GM12873 (cell line): ENCODE data around the gene RLN1.
"Not testable (repeated sequence)": the region's sequence is repeated elsewhere in the genome, so short reads cannot be mapped to it uniquely, and the experiment has no call there.

Experiments
- CTCF ChIP-seq: IDR thresholded peaks from 2 replicates; pipeline ENCODE4 v1.5.1; 2012; ENCODE audit warnings: low read depth, mild to moderate bottlenecking, moderate library complexity, low read length, control low read depth; ENCODE audit not compliant: insufficient read depth; ENCODE audit errors: missing control alignments

The RLN1 gene, protein sequence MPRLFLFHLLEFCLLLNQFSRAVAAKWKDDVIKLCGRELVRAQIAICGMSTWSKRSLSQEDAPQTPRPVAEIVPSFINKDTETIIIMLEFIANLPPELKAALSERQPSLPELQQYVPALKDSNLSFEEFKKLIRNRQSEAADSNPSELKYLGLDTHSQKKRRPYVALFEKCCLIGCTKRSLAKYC

DNA sequence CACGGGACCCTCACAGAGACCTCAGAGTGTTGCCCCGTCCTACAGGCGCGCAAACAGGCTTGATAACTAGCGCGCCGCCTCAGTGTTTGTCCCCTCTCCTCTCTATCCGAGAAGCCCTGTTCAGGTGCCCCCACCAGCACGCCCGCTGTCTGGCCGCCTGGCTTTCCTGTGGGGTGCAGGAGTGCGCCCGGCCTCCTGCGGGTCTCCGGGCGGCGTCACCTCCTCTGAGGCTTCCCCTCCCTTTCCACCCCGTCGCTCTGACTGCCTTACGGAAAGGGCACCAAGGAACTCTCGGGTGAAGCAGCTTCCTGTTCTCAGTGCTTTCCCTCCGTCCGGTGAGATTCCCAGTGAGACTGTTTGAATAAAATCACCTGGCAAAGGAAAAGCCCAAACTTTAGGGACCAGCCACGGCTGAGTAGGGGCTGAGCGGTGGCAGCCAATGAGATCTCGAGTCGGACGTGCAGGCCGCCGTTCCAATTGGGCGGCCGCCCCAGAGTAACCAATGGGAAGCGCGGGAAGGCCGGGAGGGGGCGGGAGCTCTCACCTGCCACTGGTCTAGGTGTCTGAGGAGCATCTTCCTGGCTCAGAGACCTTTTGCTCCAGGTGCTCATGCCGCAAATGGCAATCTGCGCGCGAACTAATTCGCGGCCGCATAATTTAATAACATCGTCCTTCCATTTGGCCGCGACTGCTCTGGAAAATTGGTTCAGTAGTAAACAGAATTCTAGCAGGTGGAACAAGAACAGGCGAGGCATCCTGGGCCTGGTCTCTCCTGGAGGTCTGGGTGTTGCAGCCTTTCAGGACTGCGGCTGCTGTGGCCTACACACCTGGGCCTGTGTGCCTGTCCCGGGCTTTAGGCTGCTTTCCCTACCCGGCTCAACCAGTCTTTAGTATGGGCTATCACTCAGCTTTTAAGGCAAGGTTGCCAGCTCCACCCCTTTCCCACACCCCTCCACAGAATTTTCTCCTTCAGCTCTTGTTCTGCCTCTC, at the start of gene RLN1:
Gene RLN1, minus strand, starts transcription at position 885 of the 990 bp plus-strand sequence. Its CDS starts 130 bp downstream, at position 755.
- not testable (repeated sequence) for TF ChIP-seq CTCF

DNA sequence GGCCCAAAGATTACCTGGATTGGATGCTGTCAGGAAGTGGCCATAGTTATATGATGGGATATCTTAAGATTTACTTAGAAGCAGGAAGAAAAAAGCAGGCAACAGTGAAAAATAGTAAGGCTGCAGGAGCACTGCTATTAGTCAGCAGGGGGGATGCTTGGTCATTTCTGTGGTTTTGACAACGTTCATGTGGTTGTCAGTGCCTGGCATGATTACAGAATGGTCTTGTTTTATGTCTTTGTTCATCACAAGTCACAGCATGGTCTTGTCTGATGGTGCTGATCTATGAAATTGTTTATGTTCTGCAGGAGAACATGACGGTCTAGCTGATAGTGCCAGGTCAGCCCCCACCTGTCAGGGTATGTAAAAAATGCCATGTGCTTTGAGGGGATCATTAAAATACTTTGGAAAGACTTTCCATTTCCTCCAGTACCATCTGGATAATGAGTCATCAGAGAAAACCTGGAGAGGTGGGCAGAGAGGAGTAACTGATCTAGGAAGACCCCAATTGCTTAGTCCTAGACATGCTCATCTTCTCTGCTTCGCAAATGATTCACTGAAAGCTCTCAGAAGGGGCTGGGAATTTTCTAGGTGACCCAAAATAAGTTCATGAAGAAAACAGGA, 49.5 kb upstream of the RLN1 start:
- no peak for TF ChIP-seq CTCF

GRCh38 chr9:5388026-5388819, 48.5 kb upstream of the RLN1 start:
- no peak for TF ChIP-seq CTCF

DNA sequence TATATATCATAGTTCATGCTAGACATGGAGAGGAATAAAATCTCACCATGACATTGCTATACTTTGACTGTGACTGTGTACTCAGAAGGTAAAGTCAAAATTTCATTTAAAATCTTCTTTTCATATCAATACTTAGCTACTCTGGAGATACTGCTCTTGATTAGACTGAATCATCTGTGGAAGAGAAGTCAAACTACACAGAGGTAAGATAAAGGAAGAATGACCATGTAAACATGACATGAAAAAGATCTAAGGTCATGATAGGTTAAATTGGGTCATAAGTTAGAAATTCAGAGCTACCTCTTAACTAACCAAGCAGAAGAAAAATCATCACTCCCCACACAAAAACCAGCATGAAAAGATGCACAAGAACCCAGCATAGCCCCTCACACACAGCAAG, 44.8 kb upstream of the RLN1 start:
- TF ChIP-seq CTCF = no peak

GRCh38 chr9:5382479-5382878, 42.8 kb upstream of the RLN1 start:
- TF ChIP-seq CTCF = no peak

DNA sequence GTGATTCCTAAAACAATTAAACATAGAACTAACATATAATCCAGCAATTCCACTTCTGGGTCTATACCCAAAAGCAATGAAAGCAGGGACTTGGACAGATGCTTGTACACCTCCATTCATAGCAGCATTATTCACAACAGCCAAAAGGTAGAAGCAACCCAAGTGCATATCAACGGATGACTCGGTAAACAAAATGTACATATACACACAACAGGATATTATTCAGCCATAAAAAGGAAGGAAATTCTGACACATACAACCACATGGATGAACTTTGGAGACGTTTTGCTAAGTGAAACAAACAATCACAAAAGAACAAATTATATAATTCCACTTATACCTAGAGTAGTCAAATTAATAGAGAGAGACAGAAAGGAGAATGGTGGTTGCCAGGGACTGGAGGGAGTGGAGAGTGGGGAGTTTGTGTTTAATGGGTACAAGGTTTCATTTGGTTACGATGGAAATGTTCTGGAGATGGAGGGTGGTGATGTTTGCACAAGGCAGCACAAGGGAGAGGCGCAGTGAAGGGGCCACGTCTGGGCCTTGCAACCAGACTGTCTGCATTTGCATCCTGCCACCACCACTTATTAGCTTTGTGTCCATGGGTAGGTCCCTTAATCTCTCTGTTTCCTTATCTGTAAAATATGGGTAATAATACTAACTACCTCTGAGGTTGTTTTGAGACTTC, 36.3 kb upstream of the RLN1 start:
- no peak for TF ChIP-seq CTCF
